Ishikawa (cell line): Measurements from ENCODE around the gene B4GALNT1.

Experiments
- CEBPB ChIP-seq: IDR thresholded peaks from 2 replicates; pipeline ENCODE4 v1.6.1; 2012
- CREB1 ChIP-seq: IDR thresholded peaks from 2 replicates; pipeline ENCODE4 v1.6.1; 2012; ENCODE audit warnings: low read depth
- EGR1 ChIP-seq: IDR thresholded peaks from 2 replicates; pipeline ENCODE4 v1.6.1; 2012
- EP300 ChIP-seq: IDR thresholded peaks from 2 replicates; pipeline ENCODE4 v1.6.1; 2012; ENCODE audit warnings: borderline replicate concordance
- FOXM1 ChIP-seq: IDR thresholded peaks from 2 replicates; pipeline ENCODE4 v1.6.1; 2012; ENCODE audit warnings: low read depth, borderline replicate concordance
- NFIC ChIP-seq: IDR thresholded peaks from 2 replicates; pipeline ENCODE4 v1.6.1; 2012
- RAD21 ChIP-seq: IDR thresholded peaks from 2 replicates; pipeline ENCODE4 v1.6.1; 2012; ENCODE audit warnings: low read depth
- TAF1 ChIP-seq: IDR thresholded peaks from 2 replicates; pipeline ENCODE4 v1.6.1; 2012; ENCODE audit warnings: low read depth, mild to moderate bottlenecking
- TCF12 ChIP-seq: IDR thresholded peaks from 2 replicates; pipeline ENCODE4 v1.6.1; 2012; ENCODE audit warnings: low read depth
- TEAD4 ChIP-seq: IDR thresholded peaks from 2 replicates; pipeline ENCODE4 v1.6.1; 2012
- YY1 ChIP-seq: IDR thresholded peaks from 2 replicates; pipeline ENCODE4 v1.6.1; 2012; ENCODE audit warnings: low read depth
- ZBTB7A ChIP-seq: IDR thresholded peaks from 2 replicates; pipeline ENCODE4 v1.6.1; 2012; ENCODE audit warnings: low read depth
- TF ChIP-seq, protein P1 (sequence below): IDR thresholded peaks from 2 replicates; pipeline ENCODE4 v1.6.1; 2012
- TF ChIP-seq, protein P2 (sequence below): IDR thresholded peaks from 2 replicates; pipeline ENCODE4 v1.6.1; 2012
- TF ChIP-seq, protein P3 (sequence below): IDR thresholded peaks from 2 replicates; pipeline ENCODE4 v1.6.1; 2012; ENCODE audit warnings: low read depth, mild to moderate bottlenecking

Gene B4GALNT1

DNA sequence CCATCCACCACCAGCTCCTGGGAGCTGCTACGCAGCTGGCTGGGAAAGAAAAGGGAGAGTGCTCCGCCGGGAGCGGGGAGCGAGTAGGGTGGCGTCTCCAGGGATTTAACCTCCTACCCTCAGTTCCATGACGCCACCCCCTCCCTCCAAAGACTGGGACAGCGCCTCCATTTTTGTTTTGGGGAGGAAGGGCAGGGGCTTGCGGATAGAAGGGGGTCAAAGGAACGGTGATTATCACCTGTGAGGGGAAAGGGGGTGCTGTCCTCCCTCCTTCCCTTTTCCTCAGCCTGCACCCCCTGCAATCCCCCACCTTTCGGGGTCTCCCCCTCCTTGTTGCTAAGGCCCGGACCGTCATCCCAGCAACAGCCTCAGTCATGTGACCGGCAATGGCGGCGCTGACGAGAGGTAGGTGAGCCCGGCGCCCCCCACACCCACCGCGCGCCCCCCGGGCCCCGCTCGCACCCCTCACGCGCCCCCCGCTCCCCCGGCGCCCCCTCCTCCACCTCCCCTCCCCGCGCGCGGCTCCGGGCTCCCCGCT is 28.5 kb downstream of the B4GALNT1 start, which contains the start of gene DTX3:
Gene DTX3, plus strand, starts transcription at position 371 of the 538 bp plus-strand sequence. CDS start 1,694 bp downstream, outside the sequence.
- TF ChIP-seq TAF1 (peak; percentile 53), TEAD4 (no peak), EGR1 (peak; percentile 23; the same call in 1 of the 2 replicates), YY1 (peak; percentile 91), ZBTB7A (no peak), TCF12 (peak; percentile 39; the same call in 1 of the 2 replicates)
- TF ChIP-seq, protein P1, sequence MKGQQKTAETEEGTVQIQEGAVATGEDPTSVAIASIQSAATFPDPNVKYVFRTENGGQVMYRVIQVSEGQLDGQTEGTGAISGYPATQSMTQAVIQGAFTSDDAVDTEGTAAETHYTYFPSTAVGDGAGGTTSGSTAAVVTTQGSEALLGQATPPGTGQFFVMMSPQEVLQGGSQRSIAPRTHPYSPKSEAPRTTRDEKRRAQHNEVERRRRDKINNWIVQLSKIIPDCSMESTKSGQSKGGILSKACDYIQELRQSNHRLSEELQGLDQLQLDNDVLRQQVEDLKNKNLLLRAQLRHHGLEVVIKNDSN, result peak; percentile 94

DNA sequence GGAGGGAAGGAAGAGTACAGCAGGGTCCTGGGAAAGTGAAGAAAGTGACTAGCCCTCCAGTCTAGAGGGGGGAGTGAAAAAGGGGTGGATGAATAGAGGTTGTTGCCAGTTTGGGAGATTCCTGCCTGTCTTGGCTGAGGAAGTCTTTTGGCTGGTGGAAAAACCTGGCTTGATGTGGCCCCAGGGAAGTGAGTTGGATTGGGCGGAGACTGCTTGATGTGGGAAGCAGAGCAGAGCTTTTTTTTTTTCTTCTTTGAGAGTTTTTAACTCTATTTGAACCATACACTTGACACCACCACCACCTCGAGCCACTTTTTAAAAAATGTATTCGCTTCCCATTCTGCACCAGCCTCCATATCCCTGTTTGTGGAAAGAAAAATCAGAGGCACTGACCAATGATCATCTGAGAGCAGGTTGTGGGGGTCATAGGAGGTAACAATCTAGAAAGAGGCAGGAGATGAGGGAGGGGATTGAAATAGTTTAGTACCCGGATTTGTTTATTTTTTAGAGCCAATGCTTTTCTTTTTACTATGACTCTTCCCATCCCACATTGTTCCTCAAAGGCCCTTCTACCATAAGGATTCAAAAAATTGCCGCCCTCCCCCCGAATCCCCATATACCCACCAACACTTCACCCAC is 29.1 kb downstream of the B4GALNT1 start:
- TF ChIP-seq EP300, result no peak; the same call in 1 of the 2 replicates
- TF ChIP-seq TCF12, result no peak
- TF ChIP-seq, protein P2, sequence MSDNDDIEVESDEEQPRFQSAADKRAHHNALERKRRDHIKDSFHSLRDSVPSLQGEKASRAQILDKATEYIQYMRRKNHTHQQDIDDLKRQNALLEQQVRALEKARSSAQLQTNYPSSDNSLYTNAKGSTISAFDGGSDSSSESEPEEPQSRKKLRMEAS, result no peak
- TF ChIP-seq NFIC, result no peak
- no peak for TF ChIP-seq TAF1
- TF ChIP-seq, protein P3, sequence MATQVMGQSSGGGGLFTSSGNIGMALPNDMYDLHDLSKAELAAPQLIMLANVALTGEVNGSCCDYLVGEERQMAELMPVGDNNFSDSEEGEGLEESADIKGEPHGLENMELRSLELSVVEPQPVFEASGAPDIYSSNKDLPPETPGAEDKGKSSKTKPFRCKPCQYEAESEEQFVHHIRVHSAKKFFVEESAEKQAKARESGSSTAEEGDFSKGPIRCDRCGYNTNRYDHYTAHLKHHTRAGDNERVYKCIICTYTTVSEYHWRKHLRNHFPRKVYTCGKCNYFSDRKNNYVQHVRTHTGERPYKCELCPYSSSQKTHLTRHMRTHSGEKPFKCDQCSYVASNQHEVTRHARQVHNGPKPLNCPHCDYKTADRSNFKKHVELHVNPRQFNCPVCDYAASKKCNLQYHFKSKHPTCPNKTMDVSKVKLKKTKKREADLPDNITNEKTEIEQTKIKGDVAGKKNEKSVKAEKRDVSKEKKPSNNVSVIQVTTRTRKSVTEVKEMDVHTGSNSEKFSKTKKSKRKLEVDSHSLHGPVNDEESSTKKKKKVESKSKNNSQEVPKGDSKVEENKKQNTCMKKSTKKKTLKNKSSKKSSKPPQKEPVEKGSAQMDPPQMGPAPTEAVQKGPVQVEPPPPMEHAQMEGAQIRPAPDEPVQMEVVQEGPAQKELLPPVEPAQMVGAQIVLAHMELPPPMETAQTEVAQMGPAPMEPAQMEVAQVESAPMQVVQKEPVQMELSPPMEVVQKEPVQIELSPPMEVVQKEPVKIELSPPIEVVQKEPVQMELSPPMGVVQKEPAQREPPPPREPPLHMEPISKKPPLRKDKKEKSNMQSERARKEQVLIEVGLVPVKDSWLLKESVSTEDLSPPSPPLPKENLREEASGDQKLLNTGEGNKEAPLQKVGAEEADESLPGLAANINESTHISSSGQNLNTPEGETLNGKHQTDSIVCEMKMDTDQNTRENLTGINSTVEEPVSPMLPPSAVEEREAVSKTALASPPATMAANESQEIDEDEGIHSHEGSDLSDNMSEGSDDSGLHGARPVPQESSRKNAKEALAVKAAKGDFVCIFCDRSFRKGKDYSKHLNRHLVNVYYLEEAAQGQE, result no peak
- TF ChIP-seq CEBPB, result no peak
- no peak for TF ChIP-seq FOXM1
- no peak for TF ChIP-seq TEAD4
- TF ChIP-seq YY1, result no peak
- TF ChIP-seq EGR1, result no peak
- no peak for TF ChIP-seq CREB1
- no peak for TF ChIP-seq RAD21
- TF ChIP-seq, protein P1, result no peak
- TF ChIP-seq ZBTB7A, result no peak

DNA sequence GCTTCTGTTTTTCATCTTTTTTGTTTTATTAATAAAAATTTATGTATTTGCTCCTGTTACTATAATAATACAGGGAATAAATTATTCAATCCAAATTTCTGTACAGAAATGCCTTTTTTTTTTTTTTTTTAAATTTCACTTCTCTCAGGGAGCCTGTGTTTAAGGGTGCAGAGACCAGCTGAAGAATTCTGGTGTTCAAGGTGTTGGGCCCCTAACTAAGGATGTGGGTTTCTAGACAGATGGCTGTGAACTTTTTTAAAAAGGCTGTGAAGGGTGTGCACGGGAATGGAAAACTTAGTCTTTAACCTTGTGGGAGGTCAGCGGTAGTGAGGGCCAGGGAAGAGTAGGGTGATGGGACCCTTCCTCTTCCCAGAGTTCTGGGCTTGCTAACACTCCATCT is 29.7 kb downstream of the B4GALNT1 start:
- TF ChIP-seq TAF1, result no peak
- TF ChIP-seq RAD21, result no peak
- TF ChIP-seq CEBPB, result no peak
- no peak for TF ChIP-seq TCF12
- no peak for TF ChIP-seq YY1
- TF ChIP-seq, protein P1, result no peak
- TF ChIP-seq, protein P2, result no peak
- TF ChIP-seq NFIC, result no peak
- TF ChIP-seq ZBTB7A, result no peak
- no peak for TF ChIP-seq EGR1

DNA sequence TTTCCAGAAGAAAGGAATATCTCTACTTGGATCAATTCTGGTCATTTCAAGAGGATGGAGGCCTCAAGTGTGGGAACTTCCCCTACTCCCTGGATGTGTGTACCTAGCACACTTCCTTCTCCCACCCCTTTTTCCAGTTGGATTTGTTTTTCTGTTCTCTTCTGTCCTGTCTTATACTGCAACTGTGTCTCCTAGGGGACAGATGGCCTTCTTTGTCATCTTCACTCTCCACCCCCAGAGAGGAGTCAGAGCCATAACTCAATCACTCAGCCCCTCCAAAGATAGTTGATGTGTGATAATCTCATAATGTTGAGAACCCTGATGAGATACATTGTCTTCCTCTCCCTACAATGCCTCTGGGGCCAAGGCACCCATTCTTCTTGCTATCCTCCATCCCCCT is 30.5 kb downstream of the B4GALNT1 start:
- TF ChIP-seq TAF1 (no peak), EP300 (no peak), FOXM1 (no peak), TEAD4 (no peak), TCF12 (no peak), YY1 (no peak), EGR1 (no peak)
- TF ChIP-seq, protein P1, result no peak

DNA sequence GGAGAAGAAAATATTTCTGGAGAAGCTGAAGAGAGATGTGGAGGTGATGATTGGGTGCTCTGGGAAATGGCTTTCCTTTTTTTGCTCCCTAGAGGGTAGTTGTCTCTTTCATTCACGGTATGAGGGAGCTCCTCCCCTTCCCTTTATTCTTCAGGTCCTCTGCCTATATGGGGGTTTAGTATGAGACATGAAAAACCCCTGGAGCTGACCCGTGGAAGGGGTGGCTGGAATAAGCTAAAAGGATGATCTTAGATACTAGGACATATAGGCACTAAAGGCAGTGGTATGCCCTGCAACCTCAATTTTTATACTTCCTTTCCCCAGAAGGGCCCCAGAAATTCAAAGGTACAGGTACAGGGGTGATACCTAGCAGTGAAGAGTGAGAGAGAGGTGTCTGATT is 32.6 kb downstream of the B4GALNT1 start:
- TF ChIP-seq EGR1 (no peak), RAD21 (no peak), CREB1 (no peak), FOXM1 (no peak), NFIC (no peak), TCF12 (no peak), YY1 (no peak), ZBTB7A (no peak)
- TF ChIP-seq, protein P2, result no peak
- TF ChIP-seq, protein P1, result no peak

DNA sequence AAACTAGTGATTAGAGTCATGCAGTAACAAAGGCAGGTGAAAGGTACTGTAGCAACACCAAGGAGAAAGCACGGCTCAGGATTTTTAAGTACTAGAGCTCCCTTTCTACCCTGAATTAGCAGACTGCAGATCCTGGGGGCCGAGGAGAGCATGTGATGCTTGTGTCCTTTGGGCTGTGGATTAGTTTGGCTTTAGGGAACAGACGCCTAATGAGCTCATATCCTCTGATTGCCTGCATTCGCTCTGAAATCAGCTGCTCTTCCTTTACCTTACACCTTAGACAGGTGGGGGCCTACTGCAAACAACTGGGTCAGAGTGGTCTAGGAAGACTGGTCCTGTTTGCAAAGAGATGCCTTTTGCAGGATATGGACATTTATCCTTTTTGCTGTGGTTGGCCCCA is 39.8 kb downstream of the B4GALNT1 start:
- no peak for TF ChIP-seq FOXM1
- no peak for TF ChIP-seq CEBPB
- no peak for TF ChIP-seq CREB1
- TF ChIP-seq, protein P1, result no peak
- TF ChIP-seq TAF1, result no peak
